OCI-LY3 (cell line): Measurements from ENCODE around the gene AHNAK2.

Source experiments
- H2AFZ ChIP-seq: fragments of 200-600, 300-600 bp; shearing (Covaris generic); 2 replicates; pipeline ENCODE4 v1.6.0; 2014; ENCODE audit warnings: antibody characterized with exemption, low read depth, low read length
- H3K27ac ChIP-seq: fragments of 200-600, 300-600 bp; sonication (generic); 2 replicates; pipeline ENCODE4 v1.5.1; 2014; ENCODE audit warnings: mild to moderate bottlenecking, low read length, moderate library complexity, mixed read lengths
- H3K27me3 ChIP-seq: fragments of 200-600, 300-600 bp; sonication (generic); 2 replicates; pipeline ENCODE4 v1.6.1; 2014; ENCODE audit warnings: low read depth, low read length, mixed read lengths
- H3K36me3 ChIP-seq: fragments of 200-600, 300-600 bp; sonication (generic); replicated peaks from 2 replicates; pipeline ENCODE3; 2014; ENCODE audit warnings: low read depth, low read length, mixed read lengths
- H3K4me1 ChIP-seq: fragments of 300-600, 200-600 bp; sonication (generic); 2 replicates; pipeline ENCODE4 v1.6.1; 2014; ENCODE audit warnings: low read length, mixed read lengths
- H3K4me2 ChIP-seq: fragments of 200-600, 300-600 bp; sonication (generic); 2 replicates; pipeline ENCODE4 v1.6.1; 2014; ENCODE audit warnings: low read length, mixed read lengths
- H3K4me3 ChIP-seq: fragments of 300-600, 200-600 bp; sonication (generic); 2 replicates; pipeline ENCODE4 v1.5.1; 2014; ENCODE audit warnings: antibody characterized with exemption, mild to moderate bottlenecking, low read length, moderate library complexity
- H3K79me2 ChIP-seq: fragments of 300-600, 200-600 bp; shearing (Covaris generic); 2 replicates; pipeline ENCODE4 v1.6.1; 2014; ENCODE audit warnings: mild to moderate bottlenecking, low read length, mixed read lengths
- H3K9ac ChIP-seq: fragments of 300-600, 200-600 bp; shearing (Covaris generic); 2 replicates; pipeline ENCODE4 v1.6.0; 2014; ENCODE audit warnings: mild to moderate bottlenecking, low read length, moderate library complexity
- H3K9me3 ChIP-seq: fragments of 200-600, 300-600 bp; shearing (Covaris generic); 2 replicates; pipeline ENCODE4 v1.6.1; 2014; ENCODE audit warnings: low read length, mixed read lengths; ENCODE audit not compliant: insufficient read depth
- H4K20me1 ChIP-seq: fragments of 200-600, 300-600 bp; sonication (generic); 2 replicates; pipeline ENCODE4 v1.6.1; 2016; ENCODE audit warnings: low read length, mixed read lengths; ENCODE audit not compliant: insufficient read depth
- CTCF ChIP-seq: fragments of 200-600, 300-600 bp; sonication (generic); IDR thresholded peaks from 2 replicates; pipeline ENCODE4 v1.5.1; 2014; ENCODE audit warnings: antibody characterized with exemption, low read length, low read depth
- EZH2phosphoT487 ChIP-seq: fragments of 200-600 bp; shearing (Covaris generic); IDR thresholded peaks from 2 replicates; pipeline ENCODE4 v1.6.1; 2018; ENCODE audit warnings: antibody characterized with exemption, mixed run types, low read depth

Gene AHNAK2

DNA sequence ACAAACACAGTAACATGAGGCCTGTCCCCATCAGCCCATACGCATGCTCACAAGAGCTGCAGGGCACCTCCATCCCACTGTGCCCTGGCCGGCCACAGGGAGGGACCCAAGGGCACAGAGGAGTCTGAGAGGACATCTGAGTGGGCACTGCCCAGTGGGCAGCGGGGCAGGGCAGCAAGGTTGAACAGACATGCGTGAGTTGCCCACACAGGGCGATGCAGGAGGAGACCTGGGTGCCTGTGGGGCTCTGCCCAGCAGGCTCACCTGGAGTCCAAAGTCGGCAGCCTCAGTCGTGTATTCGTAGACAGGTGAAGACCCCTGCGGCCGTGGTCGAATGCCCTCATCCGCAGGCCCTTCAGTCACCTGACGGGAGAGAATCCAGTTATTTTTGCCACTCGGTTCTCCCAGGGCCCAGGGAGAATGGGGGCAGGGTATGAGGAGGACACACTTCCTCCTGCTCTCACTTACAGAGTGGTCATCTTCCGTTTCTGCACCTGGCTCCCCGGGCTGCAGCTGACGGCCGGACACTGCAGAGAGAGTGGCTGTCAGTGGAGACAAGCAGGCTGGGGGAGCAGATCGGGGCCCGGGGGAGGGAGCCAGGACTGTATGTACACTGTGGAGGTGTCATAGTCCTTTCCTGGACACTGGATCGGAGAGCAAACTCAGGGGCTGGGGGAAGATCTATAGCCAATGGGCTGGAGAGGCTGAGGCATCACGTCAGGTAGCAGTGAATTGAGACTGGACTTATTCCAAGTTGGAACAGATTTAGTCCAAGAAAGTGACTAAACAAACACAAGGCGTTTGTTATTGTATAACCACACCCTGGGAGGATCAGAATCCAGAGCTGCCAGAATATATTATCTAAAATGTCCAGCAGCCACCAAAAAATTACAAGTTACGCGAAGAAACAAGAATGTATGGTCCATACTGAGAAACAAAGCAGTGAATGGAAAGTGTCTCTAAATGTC is 20.7 kb downstream of the AHNAK2 start:
- no peaks in the 10 kb centered on the region for H4K20me1 ChIP-seq
- no peaks in the 10 kb centered on the region for H3K36me3 ChIP-seq
- H3K4me1 ChIP-seq, result no peaks in the 10 kb centered on the region
- H3K4me3 ChIP-seq, result no peak overlapping the region
- no peak overlapping the region for H3K9ac ChIP-seq
- no peak overlapping the region for H3K4me2 ChIP-seq
- no peaks in the 10 kb centered on the region for H3K9me3 ChIP-seq
- peaks cover 33% of the 10 kb centered on the region for H3K27me3 ChIP-seq
- no peak overlapping the region for H3K27ac ChIP-seq
- H3K79me2 ChIP-seq, result no peaks in the 10 kb centered on the region
- H2AFZ ChIP-seq, result no peak overlapping the region
- TF ChIP-seq CTCF (no peak), EZH2phosphoT487 (no peak)

DNA sequence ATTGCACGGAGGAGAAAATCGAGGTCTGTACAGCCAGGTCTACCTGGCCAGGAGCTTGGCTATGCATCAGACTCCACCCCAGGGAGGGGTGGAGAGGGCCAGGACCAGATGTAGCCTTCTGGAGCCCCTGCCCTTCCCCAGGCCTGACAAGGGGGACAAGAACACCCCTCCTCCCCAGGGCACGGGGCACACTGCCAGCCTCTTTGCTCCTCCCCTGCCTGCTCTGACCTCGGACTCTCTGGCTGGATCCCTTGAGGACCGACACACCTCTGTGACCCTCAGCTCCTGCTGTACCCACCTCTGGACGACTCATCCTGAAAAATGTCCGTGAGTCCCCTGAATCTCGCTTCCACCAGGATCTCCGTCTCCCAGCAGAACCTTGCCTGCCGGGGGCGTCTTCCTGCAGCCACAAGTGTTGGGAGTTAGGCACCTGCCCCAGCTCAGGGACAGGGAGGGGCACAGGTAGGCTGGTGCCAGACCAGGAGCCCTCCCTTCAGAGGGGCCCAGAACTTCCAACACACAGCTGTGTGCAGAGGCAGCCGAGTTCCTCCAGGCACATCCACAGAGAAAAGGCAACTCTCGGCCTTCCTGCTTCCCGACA is 21.8 kb downstream of the AHNAK2 start:
- Histone ChIP-seq H3K4me3 (no peak overlapping the region), H3K36me3 (no peaks in the 10 kb centered on the region), H3K79me2 (no peaks in the 10 kb centered on the region), H2AFZ (no peak overlapping the region), H3K9me3 (no peaks in the 10 kb centered on the region), H4K20me1 (no peaks in the 10 kb centered on the region), H3K4me2 (no peak overlapping the region), H3K27ac (no peak overlapping the region), H3K9ac (no peak overlapping the region), H3K27me3 (peaks cover 33% of the 10 kb centered on the region), H3K4me1 (no peaks in the 10 kb centered on the region)
- TF ChIP-seq CTCF (no peak), EZH2phosphoT487 (no peak)

GRCh38 chr14:104955396-104955770 is 22.8 kb downstream of the AHNAK2 start:
- Histone ChIP-seq H3K27ac (no peak overlapping the region), H3K4me1 (no peaks in the 10 kb centered on the region), H3K36me3 (no peaks in the 10 kb centered on the region), H3K9me3 (no peaks in the 10 kb centered on the region), H3K79me2 (no peaks in the 10 kb centered on the region), H3K4me2 (no peak overlapping the region), H3K9ac (no peak overlapping the region), H3K27me3 (peaks cover 32% of the 10 kb centered on the region), H4K20me1 (no peaks in the 10 kb centered on the region), H3K4me3 (no peak overlapping the region), H2AFZ (no peak overlapping the region)
- TF ChIP-seq EZH2phosphoT487, result no peak
- no peak for TF ChIP-seq CTCF

GRCh38 chr14:104954746-104955395 is 23.3 kb downstream of the AHNAK2 start:
- peaks cover 27% of the 10 kb centered on the region for H3K27me3 ChIP-seq
- H3K9ac ChIP-seq, result no peak overlapping the region
- TF ChIP-seq EZH2phosphoT487, result no peak
- TF ChIP-seq CTCF, result no peak
- no peaks in the 10 kb centered on the region for H3K4me1 ChIP-seq
- H3K4me2 ChIP-seq, result no peak overlapping the region
- H3K27ac ChIP-seq, result no peak overlapping the region
- H3K9me3 ChIP-seq, result no peaks in the 10 kb centered on the region
- H3K79me2 ChIP-seq, result no peaks in the 10 kb centered on the region
- no peak overlapping the region for H3K4me3 ChIP-seq
- H2AFZ ChIP-seq, result no peak overlapping the region
- no peaks in the 10 kb centered on the region for H3K36me3 ChIP-seq
- H4K20me1 ChIP-seq, result no peaks in the 10 kb centered on the region
